HG02852 (cell line): ENCODE results near the gene MRTO4.
"Not testable (repeated sequence)": the region's sequence is repeated elsewhere in the genome, so short reads cannot be mapped to it uniquely, and the experiment has no call there.

Experiments
- ATAC-seq: cut with Tn5 transposase; IDR thresholded peaks from one replicate; pipeline ENCODE4 v1.9.1; 2021; ENCODE audit warnings: mild to moderate bottlenecking, moderate library complexity; ENCODE audit not compliant: unreplicated experiment

Gene MRTO4

DNA sequence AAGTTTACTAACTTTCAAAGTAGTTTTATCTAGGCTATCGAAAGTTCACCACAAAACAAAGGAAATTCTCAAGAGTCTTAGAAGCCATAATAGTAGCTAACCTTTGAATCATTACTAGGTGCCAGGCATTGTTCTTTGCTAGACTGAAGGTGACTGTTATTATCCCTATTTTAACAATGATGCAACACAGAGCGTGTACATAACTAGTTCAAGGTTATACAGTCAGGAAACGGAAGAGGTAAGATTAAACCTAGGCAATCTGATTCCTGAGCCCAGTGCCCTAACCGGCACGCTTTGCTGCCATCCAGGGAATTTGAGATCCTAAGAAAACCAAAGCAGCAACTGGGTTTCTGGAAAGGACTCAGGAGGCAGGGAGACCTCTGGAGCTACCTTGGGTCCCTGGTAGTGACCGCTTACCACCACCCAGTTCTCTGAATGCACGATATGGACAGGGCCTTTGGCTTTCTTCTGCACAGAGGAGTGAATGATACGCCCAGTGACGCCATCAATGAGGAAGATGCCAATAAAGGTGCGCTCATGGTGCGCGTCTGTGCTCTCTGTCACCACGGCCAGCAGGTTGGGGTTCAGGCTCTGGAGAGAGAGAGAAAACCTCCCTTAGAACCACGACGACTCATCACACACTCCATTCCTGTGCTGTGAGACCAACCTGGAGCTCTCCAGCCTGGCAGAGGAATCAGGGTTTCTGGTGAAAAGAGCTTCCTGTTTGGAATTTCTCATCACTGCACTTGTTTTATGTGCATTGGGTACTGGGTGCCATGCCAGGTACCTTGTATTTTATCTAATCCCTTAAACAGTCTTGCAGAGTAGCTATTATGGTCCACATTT is 28.4 kb upstream of the MRTO4 start:
- no peak for ATAC-seq

DNA sequence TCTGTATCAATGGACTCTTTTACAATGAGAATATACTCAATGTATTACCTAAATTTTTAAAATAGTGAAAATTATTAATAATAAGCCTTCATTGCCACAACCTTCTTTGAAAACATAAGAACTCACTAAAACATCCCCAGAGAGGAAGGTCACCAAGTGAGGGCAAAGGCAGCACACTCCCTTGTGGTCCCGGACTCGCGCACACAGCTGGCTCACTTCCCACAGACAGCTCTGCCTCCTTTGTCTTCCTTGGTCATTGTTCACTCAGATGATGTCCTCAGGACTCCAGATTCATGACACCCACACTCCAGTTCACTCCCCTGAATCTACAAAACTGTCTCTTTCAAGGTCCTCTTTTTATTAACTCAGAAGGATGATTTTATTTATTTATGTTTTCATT is 22.4 kb upstream of the MRTO4 start:
- no peak for ATAC-seq

DNA sequence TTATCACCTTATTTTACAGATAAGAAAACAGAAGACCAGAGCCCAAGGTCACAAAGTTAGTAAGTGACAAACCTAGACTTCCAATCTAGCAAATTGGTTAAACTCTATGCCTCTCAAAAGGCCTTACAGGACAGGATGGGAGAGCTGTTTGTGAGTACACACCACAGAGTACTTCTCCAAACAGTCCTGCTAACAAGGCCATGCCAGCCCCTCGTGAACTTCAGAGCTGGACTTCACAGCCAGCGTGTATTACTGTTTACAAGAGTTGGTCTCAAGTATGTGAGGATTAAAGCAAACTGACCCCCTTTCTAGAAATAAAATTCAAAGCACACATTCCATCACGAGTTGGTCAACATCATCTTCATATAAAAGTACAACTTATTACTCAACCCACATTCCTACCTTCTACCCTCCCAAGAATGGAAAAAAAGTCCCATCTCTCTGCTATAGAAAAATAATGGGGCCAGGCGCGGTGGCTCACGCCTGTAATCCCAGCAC is 21.7 kb upstream of the MRTO4 start:
- ATAC-seq, result no peak

DNA sequence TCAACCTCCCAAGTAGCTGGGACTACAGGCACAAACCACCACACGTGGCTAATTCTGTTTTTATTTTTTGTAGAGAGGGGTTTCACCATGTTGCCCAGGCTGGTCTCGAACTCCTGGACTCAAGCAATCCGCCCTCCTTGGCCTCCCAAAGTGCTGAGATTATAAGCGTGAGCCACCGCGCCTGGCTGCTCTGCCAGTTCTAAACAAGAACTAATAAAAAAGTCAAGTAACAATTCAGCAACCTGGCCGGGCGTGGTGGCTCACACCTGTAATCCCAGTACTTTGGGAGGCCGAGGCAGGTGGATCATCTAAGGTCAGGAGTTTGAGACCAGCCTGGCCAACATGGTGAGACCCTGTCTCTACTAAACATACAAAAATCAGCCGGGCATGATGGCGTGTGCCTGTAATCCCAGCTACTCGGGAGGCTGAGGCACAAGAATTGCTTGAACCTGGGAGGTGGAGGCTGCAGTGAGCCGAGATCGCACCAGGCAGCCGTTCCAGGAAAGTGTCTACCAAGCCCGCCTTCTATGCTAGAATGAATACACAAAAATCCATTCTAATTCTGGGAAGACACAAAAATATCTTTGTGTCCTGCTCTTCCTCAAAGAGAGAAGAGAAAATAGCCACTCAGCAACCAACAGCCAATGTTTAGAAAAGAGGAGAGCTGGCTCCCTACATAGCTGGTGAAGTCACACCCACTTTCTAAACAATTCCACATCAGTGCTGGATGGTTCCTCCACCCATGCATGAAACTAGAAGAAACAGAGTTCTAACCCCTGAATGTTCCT is 19.7 kb upstream of the MRTO4 start:
- not testable (repeated sequence) for ATAC-seq

DNA sequence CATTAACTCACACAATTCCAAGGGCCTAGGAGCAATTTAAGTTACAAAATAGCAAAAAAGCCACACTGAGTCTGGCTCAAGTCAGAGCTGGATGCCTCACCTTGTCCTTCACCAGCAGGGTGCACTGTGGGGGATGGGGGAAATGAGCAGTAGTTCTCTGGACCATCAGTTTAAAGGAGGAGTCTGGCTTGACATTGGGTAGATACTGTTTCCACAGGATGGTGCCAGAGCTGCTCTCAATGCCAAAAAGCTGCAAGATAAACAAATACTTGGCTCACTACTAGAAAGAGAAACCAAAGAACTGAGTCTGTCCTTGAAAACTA is 19.1 kb upstream of the MRTO4 start:
- no peak for ATAC-seq

DNA sequence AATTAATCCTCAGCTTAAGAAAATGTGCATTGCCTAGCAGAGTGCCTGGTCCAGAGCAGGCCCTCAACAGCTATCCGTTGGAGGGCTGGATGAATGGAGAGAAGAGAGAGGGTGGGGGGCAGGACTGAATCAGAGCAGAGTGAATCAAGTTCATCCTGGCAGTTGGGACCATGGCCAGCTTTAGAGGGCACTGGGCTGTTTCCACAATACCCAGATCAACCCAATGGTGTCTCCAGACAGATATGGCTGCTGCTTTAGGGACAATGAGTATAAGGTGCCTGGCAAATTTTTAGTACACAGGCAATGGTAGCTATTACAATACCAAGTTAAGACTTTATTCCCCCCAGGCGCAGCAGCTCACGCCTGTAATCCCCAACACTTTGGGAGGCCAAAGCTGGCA is 17.4 kb upstream of the MRTO4 start:
- ATAC-seq, result no peak

DNA sequence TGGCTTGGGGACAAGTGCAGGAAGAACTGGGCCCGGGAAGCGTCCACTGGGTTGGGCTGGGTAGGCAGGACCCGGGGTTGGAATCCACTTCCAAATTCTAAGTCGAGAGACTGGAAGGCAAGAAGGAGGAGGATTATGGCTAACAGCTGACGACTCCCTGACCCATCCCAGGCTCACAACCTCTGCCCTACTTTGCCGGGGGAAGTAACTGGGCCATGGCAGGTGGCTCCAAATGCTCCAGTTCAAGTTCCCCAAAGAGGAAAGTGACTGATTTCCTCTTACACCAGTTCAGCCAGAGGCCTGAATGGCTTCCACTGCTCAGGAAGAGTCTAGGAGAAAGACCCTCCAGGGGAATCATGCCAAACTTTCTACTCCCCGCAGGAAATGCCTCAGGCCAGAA is 11.7 kb upstream of the MRTO4 start:
- no peak for ATAC-seq

DNA sequence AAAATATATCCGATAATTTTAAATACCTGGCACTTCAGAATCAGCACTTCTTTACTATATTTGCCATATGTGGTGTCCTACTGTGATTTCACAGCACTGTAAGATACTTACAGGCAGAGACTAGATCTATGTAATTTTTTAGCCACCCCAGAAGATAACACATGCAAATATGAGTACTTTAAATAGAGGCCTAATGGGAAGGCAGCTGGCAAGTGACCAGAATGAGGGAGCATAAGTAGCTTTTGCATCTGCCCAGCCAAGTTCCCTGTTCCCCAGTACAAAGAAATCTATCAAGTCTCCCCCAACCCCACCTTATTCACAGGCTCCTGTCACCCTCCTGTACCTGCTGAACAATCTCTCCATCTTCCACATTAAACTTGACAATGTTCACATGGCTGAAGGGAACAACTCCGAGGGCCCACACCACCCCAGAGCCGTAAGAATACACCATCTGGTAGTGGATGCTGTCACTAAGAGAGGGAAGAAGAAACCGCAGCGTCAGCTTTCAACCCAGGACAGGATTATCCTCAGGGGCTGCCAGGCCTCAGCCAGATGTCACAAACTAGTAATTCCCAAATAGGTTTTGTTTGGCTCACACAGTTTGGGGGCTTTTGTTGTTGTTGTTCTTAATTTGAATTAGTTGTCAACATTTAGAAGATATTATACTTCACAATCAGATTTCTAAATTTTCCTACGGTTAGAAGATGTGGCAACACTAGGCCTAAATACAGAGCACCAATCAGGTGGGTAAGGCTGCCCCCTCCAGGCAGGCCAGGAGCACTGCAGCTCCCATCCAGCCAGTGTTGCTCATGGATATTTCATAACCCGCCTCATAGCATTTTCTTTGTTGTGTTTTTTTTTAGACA is 10.7 kb upstream of the MRTO4 start:
- no peak for ATAC-seq

DNA sequence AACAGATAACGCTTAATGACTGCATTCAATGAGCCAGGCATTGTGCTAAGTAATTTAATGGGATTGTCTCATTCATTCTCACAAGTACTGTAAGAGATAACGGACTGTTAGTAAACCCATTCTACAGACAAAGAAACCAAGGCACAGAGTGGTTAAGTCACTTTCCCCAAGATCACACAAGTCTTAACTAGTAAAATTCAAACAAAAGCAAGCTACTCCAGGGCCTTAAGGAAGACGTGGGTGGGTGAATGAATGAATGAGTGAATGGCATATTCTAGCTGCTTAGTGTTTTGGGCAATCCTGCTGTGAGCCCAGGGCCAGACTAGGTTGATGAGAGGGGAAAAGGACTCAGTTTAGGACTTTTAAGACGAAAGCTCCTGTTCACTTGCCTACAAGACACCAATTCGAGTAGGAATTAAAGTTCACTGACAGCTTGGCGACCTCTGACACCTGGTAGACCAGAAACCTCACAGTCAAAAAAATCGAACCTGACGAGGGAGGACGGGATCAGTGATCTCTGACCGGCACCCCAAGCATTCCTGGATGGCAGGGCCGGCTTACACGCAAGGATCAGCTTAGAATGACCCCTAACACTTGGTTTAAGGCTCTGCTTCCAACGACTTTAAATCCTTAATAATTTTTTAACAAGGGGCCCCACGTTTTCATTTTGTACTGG is 838 bp upstream of the MRTO4 start:
- ATAC-seq, result no peak

DNA sequence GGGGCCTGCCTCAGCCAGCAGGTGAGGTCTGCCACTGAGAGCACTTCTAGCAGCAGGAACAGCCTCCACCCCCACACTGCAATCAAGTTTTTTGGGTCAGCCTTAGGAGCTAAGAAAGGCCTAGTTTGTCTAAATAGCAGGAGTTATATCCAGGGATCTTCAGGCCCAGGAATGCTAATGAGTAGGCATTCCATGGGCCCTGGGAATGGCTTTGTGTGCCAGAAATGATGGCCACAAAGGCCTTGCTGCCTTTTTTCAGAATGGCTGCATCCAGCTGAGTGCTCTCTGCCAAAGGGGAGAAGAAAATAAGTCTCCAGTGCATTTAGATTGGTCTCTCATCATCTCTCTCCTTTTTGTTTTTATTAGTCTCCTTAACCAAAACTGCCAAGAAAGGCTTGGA is 2.8 kb downstream of the MRTO4 start:
- no peak for ATAC-seq

DNA sequence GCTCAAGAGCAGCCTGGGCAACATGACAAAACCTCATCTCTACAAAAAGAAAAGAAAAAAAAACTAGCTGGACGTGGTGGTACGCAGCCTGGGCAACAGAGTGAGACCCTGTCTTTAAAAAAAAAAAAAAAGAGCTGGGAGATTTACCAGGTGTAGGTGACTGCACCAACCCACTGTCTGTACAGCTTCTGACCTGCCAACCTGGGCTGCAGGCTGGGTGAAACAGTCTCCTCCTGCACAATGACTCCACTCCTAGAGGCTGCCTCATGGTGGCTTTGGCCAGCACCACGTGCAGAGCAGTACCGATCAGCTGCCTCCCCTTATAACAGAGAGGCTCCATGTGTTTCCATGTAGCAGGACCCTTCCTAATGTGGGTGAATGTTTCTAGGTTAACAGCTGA is 3.7 kb downstream of the MRTO4 start:
- no peak for ATAC-seq

DNA sequence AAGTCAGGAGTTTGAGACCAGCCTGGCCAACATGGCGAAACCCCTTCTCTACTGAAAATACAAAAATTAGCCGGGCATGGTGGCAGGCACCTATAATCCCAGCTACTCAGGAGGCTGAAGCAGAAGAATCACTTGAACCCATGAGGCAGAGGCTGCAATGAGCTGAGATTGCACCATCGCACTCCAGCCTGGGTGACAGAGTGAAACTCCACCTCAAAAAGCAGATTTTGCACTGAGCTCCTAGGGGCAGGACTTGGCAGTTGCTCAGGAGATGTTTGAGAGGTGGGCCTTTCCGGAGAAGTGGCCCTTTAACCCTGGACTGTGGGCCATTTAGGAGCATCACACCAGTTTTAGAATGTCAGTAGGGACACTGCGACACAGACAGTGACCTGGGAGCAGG is 4.7 kb downstream of the MRTO4 start:
- not testable (repeated sequence) for ATAC-seq

DNA sequence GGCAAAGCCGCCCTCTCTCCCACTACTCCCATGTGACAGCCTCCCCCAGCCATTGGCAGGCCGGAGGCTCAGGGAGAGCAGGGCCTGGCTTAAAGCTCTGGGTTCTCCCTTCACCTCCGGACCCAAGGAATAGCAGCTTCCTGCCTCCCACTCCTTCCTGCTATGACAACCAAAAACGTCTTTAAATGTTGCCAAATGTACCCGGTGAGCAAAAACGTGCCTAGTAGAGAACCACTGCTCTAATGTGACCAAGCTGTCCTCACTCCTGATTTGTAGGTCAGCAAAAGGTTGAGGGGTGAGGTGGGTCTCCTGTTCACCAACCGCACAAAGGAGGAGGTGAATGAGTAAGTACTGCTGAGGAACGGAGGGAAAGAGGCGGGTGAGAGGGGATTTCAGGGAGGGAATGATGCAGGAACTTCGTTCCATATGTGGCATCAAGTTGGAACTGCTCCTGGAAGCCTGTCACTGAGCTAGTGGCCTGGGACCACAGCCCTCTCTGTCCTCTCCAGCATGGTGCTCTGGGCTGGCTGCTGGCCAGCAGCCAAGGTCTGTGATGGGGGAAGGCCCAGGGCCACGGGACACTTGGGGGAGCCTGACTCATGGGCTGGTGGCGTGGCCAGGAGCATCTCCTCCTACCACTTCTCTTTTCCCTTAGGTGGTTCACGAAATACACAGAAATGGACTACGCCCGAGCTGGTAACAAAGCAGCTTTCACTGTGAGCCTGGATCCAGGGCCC is 5.7 kb downstream of the MRTO4 start:
- no peak for ATAC-seq

DNA sequence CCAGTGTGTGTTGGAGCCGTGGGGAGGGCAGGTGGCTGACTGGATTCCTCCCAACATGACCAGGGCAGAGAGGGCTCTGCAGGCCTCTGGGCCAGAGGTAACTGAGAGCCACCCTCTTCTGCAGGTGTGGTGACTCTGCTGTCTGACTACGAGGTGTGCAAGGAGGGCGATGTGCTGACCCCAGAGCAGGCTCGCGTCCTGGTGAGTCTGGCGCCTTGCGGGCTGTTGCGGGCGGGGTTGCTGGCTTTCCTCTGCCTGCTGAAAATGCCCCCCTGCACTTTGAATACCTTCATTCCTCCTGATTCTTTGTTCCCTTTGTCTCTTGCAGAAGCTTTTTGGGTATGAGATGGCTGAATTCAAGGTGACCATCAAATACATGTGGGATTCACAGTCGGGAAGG is 6.7 kb downstream of the MRTO4 start:
- ATAC-seq, result no peak

DNA sequence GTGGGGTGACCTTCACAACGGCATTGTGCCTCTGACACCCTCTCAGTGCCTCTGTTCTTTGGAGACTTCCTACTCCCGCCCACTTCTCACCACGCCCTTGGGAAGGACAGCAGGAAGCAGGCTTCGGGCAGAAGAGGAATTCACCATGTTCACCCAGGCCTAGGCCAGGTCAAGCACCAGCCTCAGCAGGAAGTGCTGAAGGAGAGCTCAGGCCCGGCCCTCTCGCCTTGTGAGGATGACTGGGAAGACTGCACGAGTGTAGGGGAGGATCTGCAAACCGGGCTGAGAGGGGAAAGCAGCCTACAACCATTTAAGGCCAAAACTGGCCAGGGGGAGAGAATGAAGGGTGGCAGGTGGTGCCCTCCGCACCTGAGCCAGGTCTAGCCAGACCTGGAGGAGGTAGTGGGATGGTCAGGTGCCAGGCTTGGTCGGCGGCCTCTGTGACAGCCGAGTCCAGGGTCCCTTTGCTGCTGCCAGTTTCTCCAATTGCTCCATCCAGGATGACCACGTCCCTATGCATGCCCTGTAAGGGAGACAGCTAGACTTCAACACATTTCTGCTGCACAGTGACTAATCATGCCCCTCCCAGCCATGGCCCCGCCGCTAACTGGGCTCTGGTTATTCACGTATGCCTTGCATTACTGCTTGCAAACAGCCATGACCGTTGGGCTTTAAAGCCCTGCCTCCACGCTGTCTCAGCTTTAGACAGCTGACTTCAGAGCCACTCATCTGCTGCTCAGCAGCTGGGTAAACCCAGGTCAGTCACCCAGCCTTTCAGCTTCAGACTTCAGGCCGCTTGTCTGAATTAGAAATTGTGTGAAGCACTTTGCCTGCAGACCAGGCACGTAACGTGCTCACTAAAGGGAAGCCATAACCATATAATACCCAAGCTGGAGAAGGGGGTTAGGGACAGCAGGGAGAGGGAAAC is 8.9 kb downstream of the MRTO4 start:
- ATAC-seq, result no peak

DNA sequence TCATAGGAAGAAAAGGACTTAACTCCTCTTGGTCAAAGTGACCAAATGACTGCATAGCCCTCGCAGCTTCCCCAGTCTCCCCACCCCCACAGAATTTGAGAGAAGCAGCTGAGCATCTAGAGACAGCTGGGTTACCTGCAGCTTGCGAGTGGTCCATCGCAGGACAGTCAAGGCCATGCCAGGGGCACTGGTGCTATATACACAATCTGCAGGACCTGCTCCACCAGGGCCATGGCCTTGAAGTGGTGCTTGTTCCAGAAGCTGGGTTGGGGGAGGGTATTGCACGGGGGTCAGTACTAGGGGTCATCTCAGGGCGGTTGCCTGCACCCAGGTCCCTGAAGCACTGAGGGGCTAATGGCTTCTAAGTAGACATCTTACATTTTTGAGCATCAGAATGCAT is 10.4 kb downstream of the MRTO4 start:
- ATAC-seq, result no peak

DNA sequence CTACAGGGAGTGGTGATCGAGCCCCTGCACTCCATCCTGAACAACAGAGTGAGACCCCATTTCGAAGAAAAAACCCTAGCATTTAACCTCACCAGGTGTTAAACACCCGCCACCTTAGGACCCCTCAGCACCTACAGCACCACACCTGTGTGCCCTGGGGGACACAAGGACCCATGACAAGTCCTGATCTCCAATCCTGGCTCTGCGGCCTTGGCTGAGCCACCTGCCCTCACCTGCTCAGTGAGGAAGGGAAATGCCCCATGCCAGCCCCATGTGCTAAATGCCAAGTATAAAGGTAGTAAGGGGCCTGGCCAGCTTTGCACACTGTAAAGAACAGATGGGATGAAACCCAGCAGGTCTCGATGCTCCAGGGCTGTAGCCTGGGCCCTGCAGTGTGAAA is 11.1 kb downstream of the MRTO4 start:
- ATAC-seq, result no peak

DNA sequence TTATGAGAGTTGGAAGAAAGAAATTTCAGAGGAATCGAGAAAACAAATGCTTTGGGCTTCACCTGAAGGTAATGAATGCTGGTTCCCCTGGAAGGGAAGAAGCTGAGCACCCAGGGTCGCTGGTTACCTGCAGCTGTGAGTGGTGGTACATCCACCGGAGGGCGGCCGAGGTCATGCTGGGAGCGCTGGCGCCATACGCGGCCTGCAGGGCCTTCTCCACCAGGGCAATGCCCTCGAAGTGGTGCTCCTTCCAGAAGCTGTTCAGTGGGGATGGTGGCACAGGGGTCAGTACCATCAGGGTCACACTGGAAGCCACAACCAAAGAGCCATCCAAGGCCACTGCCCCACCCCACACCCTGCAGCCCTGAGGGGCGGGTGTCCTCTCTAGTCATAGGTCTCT is 16.8 kb downstream of the MRTO4 start:
- ATAC-seq, result no peak
